ENCODE measurements around the gene SDS.

SDS gene

GRCh38 chr12:113388351-113388750 lies 15.3 kb downstream of the SDS start:
- no peak for ATAC-seq
- TF ChIP-seq ARNTL (CRISPR knock-in tag; IDR thresholded peaks at IDR 0.05; ENCODE audit: borderline replicate concordance, low read depth): no peak
- TF ChIP-seq CSRNP3 (CRISPR knock-in tag; IDR thresholded peaks at IDR 0.05): no peak
- no peak for TF ChIP-seq ZNF8 (CRISPR knock-in tag; IDR thresholded peaks at IDR 0.05)
- no peak for TF ChIP-seq GLIS3 (CRISPR knock-in tag; IDR thresholded peaks at IDR 0.05)
- no peak for TF ChIP-seq TSHZ2 (CRISPR knock-in tag; IDR thresholded peaks at IDR 0.05)
- no peak for TF ChIP-seq ZNF70 (CRISPR knock-in tag; IDR thresholded peaks at IDR 0.05)
- no peak for TF ChIP-seq OSR1 (CRISPR knock-in tag; IDR thresholded peaks at IDR 0.05)
- no peak for TF ChIP-seq CREB5 (CRISPR knock-in tag; IDR thresholded peaks at IDR 0.05; ENCODE audit: low read depth)
- TF ChIP-seq CSDC2 (CRISPR knock-in tag; IDR thresholded peaks at IDR 0.05): no peak
- no peak for TF ChIP-seq POU6F1 (CRISPR knock-in tag; IDR thresholded peaks at IDR 0.05; ENCODE audit: borderline replicate concordance, low read depth)
- no peak for TF ChIP-seq ZFP30 (CRISPR knock-in tag; IDR thresholded peaks at IDR 0.05)
- TF ChIP-seq RARB (CRISPR knock-in tag; IDR thresholded peaks at IDR 0.05): no peak
- no peak for TF ChIP-seq ZC3H10 (CRISPR knock-in tag; IDR thresholded peaks at IDR 0.05)
- no peak for TF ChIP-seq PPARA (CRISPR knock-in tag; IDR thresholded peaks at IDR 0.05; ENCODE audit: borderline replicate concordance)
- no peak for TF ChIP-seq TCF4 (CRISPR knock-in tag; IDR thresholded peaks at IDR 0.05; ENCODE audit: borderline replicate concordance)
- no peak for TF ChIP-seq BACH2 (CRISPR knock-in tag; IDR thresholded peaks at IDR 0.05; ENCODE audit: borderline replicate concordance)

- no peak for TF ChIP-seq BACH2 (CRISPR knock-in tag; IDR thresholded peaks at IDR 0.05; ENCODE audit: borderline replicate concordance)
- TF ChIP-seq ZNF8 (CRISPR knock-in tag; IDR thresholded peaks at IDR 0.05): no peak
- TF ChIP-seq RARB (CRISPR knock-in tag; IDR thresholded peaks at IDR 0.05): no peak
- TF ChIP-seq OSR1 (CRISPR knock-in tag; IDR thresholded peaks at IDR 0.05): no peak
- TF ChIP-seq CSRNP3 (CRISPR knock-in tag; IDR thresholded peaks at IDR 0.05): no peak
- no peak for TF ChIP-seq TSHZ2 (CRISPR knock-in tag; IDR thresholded peaks at IDR 0.05)
- TF ChIP-seq ZC3H10 (CRISPR knock-in tag; IDR thresholded peaks at IDR 0.05): no peak
- TF ChIP-seq ZFP3 (CRISPR knock-in tag; IDR thresholded peaks at IDR 0.05): no peak
- TF ChIP-seq PATZ1 (CRISPR knock-in tag; IDR thresholded peaks at IDR 0.05; ENCODE audit: borderline replicate concordance): no peak
- TF ChIP-seq ISL1 (CRISPR knock-in tag; IDR thresholded peaks at IDR 0.05): no peak
- no peak for TF ChIP-seq TCF4 (CRISPR knock-in tag; IDR thresholded peaks at IDR 0.05; ENCODE audit: borderline replicate concordance)
- no peak for TF ChIP-seq PPARA (CRISPR knock-in tag; IDR thresholded peaks at IDR 0.05; ENCODE audit: borderline replicate concordance)
- TF ChIP-seq POU6F1 (CRISPR knock-in tag; IDR thresholded peaks at IDR 0.05; ENCODE audit: borderline replicate concordance, low read depth): no peak
- TF ChIP-seq TOX (CRISPR knock-in tag; IDR thresholded peaks at IDR 0.05; ENCODE audit: borderline replicate concordance): no peak
- TF ChIP-seq GLIS3 (CRISPR knock-in tag; IDR thresholded peaks at IDR 0.05): no peak
- TF ChIP-seq ARNTL (CRISPR knock-in tag; IDR thresholded peaks at IDR 0.05; ENCODE audit: borderline replicate concordance, low read depth): no peak
- no peak for TF ChIP-seq ZNF70 (CRISPR knock-in tag; IDR thresholded peaks at IDR 0.05)
Measured at GRCh38 chr12:113387631-113388030, 16.1 kb downstream of the SDS start.

More at GRCh38 chr12:113387631-113388030, 16.1 kb downstream of the SDS start:
- no peak for ATAC-seq
